GM18526 (cell line): Measurements from ENCODE around the gene THBD.

Source experiments
- POLR2A ChIP-seq: IDR thresholded peaks from 3 replicates; pipeline ENCODE4 v1.6.1; 2011; ENCODE audit not compliant: insufficient read length; ENCODE audit errors: extremely low read depth

Gene THBD, protein sequence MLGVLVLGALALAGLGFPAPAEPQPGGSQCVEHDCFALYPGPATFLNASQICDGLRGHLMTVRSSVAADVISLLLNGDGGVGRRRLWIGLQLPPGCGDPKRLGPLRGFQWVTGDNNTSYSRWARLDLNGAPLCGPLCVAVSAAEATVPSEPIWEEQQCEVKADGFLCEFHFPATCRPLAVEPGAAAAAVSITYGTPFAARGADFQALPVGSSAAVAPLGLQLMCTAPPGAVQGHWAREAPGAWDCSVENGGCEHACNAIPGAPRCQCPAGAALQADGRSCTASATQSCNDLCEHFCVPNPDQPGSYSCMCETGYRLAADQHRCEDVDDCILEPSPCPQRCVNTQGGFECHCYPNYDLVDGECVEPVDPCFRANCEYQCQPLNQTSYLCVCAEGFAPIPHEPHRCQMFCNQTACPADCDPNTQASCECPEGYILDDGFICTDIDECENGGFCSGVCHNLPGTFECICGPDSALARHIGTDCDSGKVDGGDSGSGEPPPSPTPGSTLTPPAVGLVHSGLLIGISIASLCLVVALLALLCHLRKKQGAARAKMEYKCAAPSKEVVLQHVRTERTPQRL

DNA sequence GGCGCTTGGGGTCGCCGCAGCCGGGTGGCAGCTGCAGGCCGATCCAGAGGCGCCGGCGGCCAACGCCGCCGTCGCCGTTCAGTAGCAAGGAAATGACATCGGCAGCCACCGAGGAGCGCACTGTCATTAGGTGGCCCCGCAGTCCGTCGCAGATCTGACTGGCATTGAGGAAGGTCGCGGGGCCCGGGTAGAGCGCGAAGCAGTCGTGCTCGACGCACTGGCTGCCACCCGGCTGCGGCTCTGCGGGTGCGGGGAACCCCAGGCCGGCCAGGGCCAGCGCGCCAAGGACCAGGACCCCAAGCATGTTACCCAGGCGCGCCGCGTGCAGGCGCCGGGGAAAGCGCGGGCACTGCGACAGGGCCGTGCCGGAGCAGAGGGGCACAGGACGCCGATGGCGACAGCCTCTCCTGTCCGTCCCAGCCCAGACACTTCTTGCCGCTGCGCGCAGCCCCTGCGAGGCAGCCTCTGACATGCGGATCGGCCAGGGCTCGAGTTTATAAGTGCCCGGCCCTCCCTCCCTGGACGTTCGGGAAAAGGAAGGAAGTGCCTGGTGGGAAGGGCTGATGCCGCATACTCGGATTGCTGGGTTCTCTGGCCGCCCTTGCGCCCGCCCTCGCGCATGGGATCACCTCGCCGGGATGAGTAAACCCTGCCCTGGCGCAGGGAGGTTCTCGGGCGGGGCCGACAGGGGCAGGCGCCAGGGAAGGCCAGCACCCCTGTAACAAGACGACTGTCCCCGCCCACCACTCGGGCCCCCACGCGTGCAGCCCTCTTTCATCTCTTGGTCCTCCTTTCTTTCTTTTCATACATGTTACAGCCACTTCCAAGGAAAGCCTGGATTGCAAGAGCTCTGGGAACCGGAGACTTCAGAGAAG, at the start of gene THBD:
THBD (minus strand) TSS at position 472 of the 875 bp plus-strand sequence; CDS start at position 304, 168 bp downstream.
- no peak for TF ChIP-seq POLR2A

DNA sequence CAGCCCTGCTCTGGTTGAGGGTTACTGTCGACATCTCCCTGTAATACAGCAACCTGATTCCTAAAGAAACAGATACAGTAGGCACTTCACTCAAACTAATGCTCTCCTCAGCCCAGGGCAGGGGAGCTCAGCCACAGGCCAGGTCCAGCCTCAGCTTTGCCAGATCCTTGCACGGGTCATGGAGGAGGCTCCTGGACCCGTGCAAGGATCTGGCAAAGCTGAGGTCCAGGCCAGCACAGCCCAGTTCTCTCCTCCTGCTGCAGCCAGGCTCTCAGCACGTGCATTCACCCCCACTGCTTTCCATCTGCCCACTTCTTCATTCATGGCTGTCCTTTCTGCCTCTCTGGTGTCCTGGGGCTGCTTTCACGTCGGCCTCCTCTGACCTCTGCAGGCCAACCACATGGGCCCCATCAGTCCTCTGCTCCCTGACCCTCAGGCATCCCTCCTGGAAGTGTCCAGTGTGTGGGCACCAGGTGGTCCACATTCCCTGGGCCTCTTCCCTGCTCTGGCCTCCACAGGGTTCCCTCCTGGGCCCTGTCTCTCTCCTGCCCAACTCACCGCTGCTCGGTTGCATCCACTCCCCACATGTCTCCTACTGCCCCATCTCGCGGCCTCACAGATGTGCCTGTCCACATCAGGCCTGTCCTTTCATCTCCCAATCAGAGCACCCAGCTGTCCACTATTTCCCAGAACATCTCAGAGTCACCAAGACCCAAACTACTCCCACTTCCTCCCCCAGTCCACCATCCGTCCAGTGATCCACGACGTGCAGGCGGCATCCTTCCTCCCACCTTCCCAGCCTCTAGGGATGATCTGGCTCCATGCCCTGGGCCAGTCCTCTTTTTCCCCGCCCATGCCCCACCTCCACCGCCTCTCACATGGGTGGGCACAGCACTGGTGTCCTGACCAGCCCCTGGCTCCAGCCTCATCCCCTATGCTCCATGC, 48.4 kb upstream of the THBD start:
- TF ChIP-seq POLR2A, result no peak

DNA sequence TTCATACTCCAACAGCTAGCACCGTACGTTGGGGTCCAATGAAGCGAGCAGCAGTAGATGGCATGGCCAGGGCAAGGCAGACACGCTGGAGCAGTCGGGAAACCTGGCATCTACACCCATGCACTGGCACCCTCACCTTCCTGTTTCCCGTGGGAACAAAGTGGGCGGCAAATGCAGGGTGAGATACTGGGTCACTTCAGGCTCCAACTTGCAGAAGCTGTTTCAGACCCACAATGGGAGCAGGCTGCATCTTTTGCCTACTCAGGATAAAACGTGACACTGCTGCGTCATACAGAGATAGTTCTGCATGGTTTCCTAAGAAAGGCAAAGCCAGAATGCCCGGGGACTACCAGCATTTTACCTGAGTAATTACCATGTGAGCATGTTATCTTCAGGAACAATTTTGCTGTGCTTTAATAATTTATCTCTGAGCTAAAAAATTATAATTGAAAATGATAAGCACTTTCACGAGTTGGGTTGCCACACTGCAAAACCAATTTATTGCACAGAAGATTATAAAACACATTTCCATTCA, 47.6 kb upstream of the THBD start:
- no peak for TF ChIP-seq POLR2A

DNA sequence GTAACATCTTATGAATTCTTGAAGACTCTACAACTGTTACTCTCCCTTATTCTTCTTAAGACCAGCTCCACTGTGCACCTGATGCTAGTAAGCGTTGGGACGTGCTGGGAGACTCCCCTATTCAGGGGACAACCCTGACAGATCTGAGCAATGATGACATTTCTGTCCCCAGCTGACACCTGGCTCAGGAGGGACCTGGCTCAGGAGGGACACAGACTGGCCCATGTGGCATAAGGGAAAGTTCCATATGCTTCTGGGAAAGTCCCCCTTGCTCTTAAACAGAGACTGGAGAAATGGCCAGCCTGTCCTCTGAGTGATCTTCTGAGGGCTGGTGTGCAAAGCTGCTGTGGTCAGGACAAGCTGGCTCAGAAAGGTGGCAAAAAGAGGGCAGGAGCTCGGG, 46.6 kb upstream of the THBD start:
- no peak for TF ChIP-seq POLR2A

DNA sequence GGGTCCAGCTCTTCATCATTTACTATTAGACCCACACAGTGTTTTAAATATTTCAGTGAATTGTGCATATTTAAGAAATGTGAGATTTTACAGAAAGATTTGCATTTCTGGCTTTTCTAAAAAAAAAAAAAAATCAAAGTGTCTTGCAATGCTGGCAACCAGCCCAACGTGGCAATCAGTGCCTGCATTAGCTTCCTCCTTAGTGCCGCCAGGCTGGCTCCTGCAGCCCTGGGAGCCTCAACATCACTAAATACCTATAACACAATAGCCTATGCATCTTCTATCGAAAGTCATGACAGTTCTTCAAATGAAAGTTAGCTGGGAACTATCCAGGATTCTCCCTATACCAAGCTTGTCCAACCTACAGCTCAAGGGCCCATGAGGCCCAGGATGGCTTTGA, 46.0 kb upstream of the THBD start:
- no peak for TF ChIP-seq POLR2A

DNA sequence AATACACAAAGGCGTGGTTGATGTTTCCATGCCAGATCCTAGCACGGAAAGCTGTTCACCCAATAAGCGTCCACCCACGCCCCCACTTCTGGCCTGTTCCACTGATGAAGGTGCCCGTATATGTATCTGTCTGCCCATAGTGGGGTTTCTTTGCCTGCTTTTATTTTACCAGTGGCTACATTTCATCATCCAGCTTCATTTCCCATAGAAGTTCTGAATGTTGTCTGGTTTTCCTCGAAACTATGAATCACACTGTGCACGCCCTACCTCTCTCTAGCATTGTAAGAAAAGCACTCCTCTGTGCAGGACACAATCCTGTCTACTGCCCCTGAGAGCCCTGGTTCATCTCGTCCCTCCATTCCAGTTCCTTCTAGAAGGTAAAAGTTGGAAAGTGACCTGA, 45.5 kb upstream of the THBD start:
- TF ChIP-seq POLR2A, result no peak

DNA sequence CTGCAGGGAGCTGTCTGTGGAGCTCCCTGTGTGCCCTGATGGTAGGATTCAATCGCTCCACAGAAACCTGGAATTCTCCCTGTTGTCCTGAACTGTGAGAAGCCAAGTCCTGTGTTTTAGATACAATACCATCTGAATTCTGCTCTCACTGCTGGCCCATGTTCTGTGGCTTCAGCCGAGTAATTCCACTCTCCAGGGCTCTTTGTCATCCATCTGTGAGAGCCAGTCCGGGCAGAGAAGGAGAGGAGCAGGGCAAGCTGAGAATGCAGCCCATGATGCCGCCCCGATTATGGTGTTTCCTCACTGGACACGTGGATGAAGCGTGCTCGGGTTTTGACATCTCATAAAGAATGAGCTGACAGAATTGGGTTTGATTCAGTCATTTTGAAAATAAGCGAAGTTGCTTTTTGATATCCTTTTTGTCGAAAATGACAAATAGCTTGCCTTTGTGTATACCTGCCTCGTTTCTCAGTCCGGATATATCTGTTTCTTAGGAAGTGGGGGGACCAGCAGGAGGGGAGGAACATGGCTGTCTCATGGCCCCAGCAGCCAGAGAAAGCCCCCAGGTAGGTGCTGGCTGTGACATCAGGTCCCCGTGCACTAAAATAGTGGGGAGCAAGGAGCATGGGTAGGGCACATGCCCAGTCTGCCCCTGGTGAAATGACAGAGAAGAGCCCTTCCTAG, 44.9 kb upstream of the THBD start:
- TF ChIP-seq POLR2A, result no peak

DNA sequence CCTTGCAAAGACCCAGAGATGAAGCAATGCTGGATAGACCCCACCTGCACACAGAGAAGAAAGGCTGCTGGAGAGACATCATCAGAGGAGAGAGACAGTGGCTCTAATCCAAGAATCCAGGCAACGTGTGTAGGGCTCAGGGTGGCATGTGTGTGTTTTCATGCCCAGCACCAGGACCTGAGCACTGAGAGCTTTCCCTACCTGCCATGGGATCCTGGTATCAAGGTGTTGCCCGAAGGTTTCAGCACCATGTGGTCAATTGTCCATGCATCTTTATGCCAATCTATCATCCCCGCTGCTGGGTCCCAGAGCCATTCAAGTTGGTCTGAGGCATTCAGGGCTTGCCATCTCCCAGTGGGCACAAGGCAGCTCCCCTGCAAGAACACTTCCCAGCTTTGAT, 44.1 kb upstream of the THBD start:
- TF ChIP-seq POLR2A, result no peak

DNA sequence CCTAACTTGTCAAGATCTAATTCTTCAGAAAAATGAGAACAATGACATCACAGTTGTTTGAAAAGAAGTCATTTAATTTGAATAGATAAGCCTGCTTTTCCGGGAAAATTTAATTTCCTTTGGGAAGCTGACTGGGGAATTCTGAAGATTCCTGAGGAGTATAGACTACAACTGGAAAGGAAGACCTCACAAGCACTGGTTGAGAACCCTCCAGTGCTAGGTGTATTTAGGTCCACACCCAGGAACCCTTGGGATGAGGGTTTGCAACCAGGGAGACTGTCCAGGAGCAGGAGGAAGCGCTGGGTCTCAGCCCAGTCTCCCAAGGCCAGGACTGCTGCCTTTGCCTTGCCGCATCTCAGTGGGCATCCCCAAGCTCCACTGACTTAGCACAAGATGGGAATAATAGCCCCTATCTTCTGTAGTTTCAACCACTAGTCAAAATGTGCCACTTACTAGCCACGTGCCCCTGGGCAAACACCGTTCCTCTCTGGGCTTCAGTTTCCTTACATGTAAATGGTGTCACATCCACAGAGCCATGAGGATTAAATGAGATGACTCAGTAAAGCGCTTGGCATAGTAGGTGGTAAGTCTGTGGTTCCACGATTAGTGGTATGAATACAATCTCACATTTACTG, 43.5 kb upstream of the THBD start:
- no peak for TF ChIP-seq POLR2A

DNA sequence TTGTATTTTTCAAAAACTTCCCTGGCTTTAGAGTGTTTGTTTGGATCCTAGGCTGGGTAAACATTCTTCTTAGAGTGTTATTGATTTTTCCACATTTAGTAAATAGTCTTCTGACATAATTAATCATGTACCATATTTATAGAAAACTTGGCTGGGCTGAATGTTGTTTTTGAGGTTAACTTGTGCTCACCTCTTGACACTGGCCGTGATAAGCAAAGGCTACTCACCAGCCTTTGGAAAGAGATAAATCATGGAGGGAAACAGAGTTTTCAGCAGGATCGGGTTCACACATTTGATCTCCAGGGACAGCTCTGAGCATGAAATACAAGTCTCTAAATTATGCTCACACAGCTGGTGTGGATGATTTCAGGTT, 42.9 kb upstream of the THBD start:
- TF ChIP-seq POLR2A, result no peak

DNA sequence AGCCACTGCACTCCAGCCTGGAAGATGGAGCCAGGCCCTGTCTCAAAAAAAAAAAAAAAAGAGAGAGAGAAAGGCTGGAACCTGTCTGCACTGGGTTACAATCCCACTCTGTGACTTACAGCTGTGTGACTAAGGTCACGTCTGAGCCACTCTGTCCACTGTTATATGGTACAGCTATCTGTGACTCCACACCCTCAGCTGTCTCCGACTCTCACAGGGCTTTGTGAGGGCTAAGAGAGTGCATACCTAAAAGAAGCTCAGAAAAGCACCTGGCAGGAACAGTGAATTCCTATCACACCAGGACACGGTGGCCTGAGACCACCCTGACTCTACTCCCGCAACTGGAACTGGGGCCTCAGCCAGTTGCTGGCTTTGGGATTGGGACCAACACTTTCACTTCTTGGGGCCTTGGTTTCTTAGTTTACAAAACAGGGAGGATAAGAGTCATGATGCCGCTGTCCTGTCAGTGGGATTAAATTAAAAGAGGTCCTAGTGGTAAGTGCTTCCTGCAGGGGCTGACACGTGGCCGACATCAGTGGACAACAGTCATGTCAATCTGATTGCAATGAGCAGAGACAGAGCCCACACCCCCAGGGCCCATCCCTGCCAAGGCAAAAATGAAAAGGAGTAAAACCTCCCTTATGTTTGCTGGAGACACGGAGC, 42.4 kb upstream of the THBD start:
- TF ChIP-seq POLR2A, result no peak

DNA sequence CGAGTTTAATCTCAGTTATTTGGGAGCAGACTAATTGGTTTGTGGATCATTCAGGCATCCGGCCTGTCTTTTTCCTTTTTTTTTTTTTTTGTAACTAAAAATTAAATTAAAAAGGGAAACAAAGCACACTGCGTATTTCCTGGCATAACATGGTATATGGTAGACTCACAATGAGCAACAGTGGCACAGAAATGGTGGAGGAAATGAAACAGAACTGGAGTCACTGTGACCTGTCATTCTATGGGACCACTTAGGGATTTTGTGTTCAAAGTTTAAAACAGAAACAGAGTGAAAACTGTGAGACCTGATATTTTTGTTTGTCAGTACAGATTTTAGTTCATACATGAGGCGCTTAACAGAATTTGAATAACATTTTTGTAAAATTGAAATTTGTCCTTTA, 41.4 kb upstream of the THBD start:
- TF ChIP-seq POLR2A, result no peak

DNA sequence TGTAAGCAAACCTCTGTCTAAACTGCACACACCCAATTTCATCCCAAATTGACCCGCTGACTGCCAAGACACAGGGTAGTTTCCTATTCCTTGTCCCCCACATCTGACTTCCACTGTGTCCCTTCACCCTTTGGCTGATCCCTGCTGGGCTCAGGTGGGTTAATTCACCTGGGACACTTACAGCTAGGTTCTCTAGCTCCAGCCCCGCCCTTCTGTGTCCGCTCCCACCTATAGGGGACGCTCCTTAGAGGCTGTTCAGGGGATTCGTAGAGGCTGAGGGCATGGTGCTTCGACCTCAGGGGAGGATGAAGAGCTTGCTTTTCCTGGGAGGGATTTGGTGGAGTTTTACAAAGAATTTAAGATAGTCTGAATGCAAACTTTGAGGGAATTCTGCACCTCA, 40.7 kb upstream of the THBD start:
- TF ChIP-seq POLR2A, result no peak

DNA sequence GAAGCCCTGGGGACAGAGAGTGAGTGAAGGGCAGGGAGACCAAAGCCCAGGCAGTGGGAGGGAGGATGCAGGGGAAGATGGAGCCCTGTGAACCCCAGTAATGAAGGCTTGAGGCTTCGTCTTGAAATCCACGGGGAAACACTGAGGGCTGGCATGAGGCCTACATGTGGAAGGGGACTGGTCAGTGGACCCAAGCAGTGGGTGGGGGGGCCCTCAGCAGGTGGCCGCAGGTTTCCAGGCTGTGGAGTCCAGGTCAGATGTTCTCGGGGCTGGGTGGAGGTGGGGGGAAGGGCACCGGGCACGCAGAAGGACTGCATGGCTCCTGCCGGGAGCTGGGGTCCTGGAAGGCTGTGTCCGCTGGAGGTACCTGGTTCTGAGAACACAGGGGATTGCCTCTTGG, 39.4 kb upstream of the THBD start:
- TF ChIP-seq POLR2A, result no peak
